WI38 (cell line): Measurements from ENCODE around the gene TMC5.

Source experiments
- H3K4me3 ChIP-seq: 2 replicates; pipeline ENCODE4 v1.5.1; 2011; ENCODE audit warnings: low read depth, mild to moderate bottlenecking, control low read depth, low read length
- CTCF ChIP-seq: IDR thresholded peaks from 2 replicates; pipeline ENCODE4 v1.5.1; 2012; ENCODE audit warnings: low read depth, mild to moderate bottlenecking, control low read depth, low read length

Gene TMC5

GRCh38 chr16:19521471-19522396 lies 104.1 kb downstream of the TMC5 start, which contains the start of gene GDE1:
Gene GDE1, minus strand, starts transcription at chr16:19522098. Its CDS starts 134 bp downstream, at chr16:19521964.
- peak within 1 kb of the TSS; percentile 74 for H3K4me3 ChIP-seq
- peak; percentile 14; the same call in 1 of the 2 replicates for TF ChIP-seq CTCF

- no peak for TF ChIP-seq CTCF
- peak overlapping the region; percentile 74; the same call in 1 of the 2 replicates for H3K4me3 ChIP-seq
Observed at GRCh38 chr16:19522397-19522732, 104.7 kb downstream of the TMC5 start.

GRCh38 chr16:19522760-19523159 lies 105.1 kb downstream of the TMC5 start:
- H3K4me3 ChIP-seq = no peak overlapping the region
- TF ChIP-seq CTCF = no peak

- no peak overlapping the region for H3K4me3 ChIP-seq
- TF ChIP-seq CTCF = no peak
Observed at GRCh38 chr16:19523184-19523558, 105.5 kb downstream of the TMC5 start.

GRCh38 chr16:19523559-19524355 lies 106.1 kb downstream of the TMC5 start, which contains the start of gene CCP110:
Gene CCP110, plus strand, starts transcription at chr16:19523942. Its CDS starts 3,940 bp downstream, at chr16:19527882.
- H3K4me3 ChIP-seq = peak within 1 kb of the TSS; percentile 76
- TF ChIP-seq CTCF = no peak

- H3K4me3 ChIP-seq = peak overlapping the region; percentile 76
- TF ChIP-seq CTCF = no peak
Observed at GRCh38 chr16:19524356-19524615, 106.6 kb downstream of the TMC5 start.
